Osteoblast (primary cell): ENCODE data around the gene NELFB. TPM values are rescaled to one million over a fixed set of nuclear protein-coding genes. Genes with fewer than 3 reads are reported as not detected.

Experiments
- DNase-seq: peaks from one replicate; pipeline ENCODE4 v3.0.0; 2011; ENCODE audit warnings: low spot score, mixed read lengths; ENCODE audit not compliant: insufficient read length; ENCODE audit errors: missing footprints
- H2AFZ ChIP-seq: 2 replicates; pipeline ENCODE4 v1.6.0; 2011; ENCODE audit warnings: mild to moderate bottlenecking, low read length
- H3K27ac ChIP-seq: 2 replicates; pipeline ENCODE4 v1.5.1; 2011; ENCODE audit warnings: mild to moderate bottlenecking, low read depth, low read length, moderate library complexity
- H3K27me3 ChIP-seq: 2 replicates; pipeline ENCODE4 v1.6.0; 2012; ENCODE audit warnings: mild to moderate bottlenecking, control low read depth, inconsistent platforms, low read length, moderate library complexity; ENCODE audit not compliant: insufficient read depth
- H3K36me3 ChIP-seq: 2 replicates; pipeline ENCODE4 v1.5.1; 2011; ENCODE audit warnings: mild to moderate bottlenecking, low read length, control low read depth, moderate library complexity; ENCODE audit not compliant: insufficient read depth
- H3K4me1 ChIP-seq: 2 replicates; pipeline ENCODE4 v1.5.1; 2011; ENCODE audit warnings: mild to moderate bottlenecking, low read length, control low read depth, moderate library complexity; ENCODE audit not compliant: insufficient read depth
- H3K4me2 ChIP-seq: 2 replicates; pipeline ENCODE4 v1.6.0; 2011; ENCODE audit warnings: mild to moderate bottlenecking, low read length; ENCODE audit not compliant: insufficient read depth
- H3K4me3 ChIP-seq: fragments of 200-600 bp; sonication (generic); 3 replicates; pipeline ENCODE4 v1.5.1; 2012; ENCODE audit warnings: mild to moderate bottlenecking, low read length, inconsistent platforms; ENCODE audit not compliant: insufficient read depth
- H3K79me2 ChIP-seq: 2 replicates; pipeline ENCODE4 v1.6.0; 2012; ENCODE audit warnings: mild to moderate bottlenecking, low read length, control low read depth, inconsistent platforms; ENCODE audit not compliant: insufficient read depth
- H3K9me3 ChIP-seq: 2 replicates; pipeline ENCODE4 v1.5.1; 2011; ENCODE audit warnings: low read depth, low read length, control low read depth
- H4K20me1 ChIP-seq: 2 replicates; pipeline ENCODE4 v1.6.0; 2012; ENCODE audit warnings: mild to moderate bottlenecking, low read length, control low read depth; ENCODE audit not compliant: insufficient read depth
- total RNA-seq: library from RNA; depleted of rRNA; stranded (reverse); fragments of >200 nt; gene quantifications from 2 replicates; pipeline ENCODE4 v1.2.3, GENCODE V29; 2012
- TF ChIP-seq, protein P1 (sequence below): IDR thresholded peaks from 2 replicates; pipeline ENCODE4 v1.5.1; 2011; ENCODE audit warnings: mild to moderate bottlenecking, low read depth, low read length, moderate library complexity; ENCODE audit errors: extremely low read depth

The NELFB gene
- total RNA-seq, 1 donor, result 47.4 TPM

GRCh38 chr9:137224830-137225694, 30.1 kb upstream of the NELFB start, which contains the start of gene CYSRT1:
CYSRT1 (plus strand) TSS chr9:137225174; CDS start chr9:137225622, 448 bp downstream.
- Histone ChIP-seq H3K4me3 (peak within 1 kb of the TSS; percentile 90), H3K79me2 (no peaks in the 10 kb centered on the region), H3K36me3 (no peaks in the 10 kb centered on the region), H3K4me2 (peak within 1 kb of the TSS; percentile 87), H4K20me1 (no peaks in the 10 kb centered on the region), H2AFZ (peak within 1 kb of the TSS; percentile 91), H3K27ac (peak within 1 kb of the TSS; percentile 86), H3K4me1 (peaks cover 9% of the 10 kb centered on the region), H3K9me3 (no peaks in the 10 kb centered on the region), H3K27me3 (no peaks in the 10 kb centered on the region)
- TF ChIP-seq, protein P1, sequence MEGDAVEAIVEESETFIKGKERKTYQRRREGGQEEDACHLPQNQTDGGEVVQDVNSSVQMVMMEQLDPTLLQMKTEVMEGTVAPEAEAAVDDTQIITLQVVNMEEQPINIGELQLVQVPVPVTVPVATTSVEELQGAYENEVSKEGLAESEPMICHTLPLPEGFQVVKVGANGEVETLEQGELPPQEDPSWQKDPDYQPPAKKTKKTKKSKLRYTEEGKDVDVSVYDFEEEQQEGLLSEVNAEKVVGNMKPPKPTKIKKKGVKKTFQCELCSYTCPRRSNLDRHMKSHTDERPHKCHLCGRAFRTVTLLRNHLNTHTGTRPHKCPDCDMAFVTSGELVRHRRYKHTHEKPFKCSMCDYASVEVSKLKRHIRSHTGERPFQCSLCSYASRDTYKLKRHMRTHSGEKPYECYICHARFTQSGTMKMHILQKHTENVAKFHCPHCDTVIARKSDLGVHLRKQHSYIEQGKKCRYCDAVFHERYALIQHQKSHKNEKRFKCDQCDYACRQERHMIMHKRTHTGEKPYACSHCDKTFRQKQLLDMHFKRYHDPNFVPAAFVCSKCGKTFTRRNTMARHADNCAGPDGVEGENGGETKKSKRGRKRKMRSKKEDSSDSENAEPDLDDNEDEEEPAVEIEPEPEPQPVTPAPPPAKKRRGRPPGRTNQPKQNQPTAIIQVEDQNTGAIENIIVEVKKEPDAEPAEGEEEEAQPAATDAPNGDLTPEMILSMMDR, result no peak
- no peak for DNase-seq

DNA sequence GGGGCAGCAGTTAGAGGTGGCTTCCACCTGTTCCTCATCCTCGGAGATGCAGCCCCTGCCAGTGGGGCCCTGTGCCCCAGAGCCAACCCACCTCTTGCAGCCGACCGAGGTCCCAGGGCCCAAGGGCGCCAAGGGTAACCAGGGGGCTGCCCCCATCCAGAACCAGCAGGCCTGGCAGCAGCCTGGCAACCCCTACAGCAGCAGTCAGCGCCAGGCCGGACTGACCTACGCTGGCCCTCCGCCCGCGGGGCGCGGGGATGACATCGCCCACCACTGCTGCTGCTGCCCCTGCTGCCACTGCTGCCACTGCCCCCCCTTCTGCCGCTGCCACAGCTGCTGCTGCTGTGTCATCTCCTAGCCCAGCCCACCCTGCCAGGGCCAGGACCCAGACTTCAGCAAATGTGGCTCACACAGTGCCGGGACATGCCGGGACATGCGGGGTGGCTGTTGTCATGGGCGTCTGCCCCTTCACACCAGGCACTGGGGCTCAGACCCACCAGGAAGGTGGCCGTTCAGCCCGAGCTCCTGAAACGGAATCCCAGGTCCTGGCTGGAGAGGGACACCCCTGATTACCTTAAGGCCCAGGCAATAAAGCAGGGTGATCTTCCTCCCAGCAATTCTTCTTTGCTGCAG, 29.3 kb upstream of the NELFB start:
- H3K9me3 ChIP-seq, result no peaks in the 10 kb centered on the region

DNA sequence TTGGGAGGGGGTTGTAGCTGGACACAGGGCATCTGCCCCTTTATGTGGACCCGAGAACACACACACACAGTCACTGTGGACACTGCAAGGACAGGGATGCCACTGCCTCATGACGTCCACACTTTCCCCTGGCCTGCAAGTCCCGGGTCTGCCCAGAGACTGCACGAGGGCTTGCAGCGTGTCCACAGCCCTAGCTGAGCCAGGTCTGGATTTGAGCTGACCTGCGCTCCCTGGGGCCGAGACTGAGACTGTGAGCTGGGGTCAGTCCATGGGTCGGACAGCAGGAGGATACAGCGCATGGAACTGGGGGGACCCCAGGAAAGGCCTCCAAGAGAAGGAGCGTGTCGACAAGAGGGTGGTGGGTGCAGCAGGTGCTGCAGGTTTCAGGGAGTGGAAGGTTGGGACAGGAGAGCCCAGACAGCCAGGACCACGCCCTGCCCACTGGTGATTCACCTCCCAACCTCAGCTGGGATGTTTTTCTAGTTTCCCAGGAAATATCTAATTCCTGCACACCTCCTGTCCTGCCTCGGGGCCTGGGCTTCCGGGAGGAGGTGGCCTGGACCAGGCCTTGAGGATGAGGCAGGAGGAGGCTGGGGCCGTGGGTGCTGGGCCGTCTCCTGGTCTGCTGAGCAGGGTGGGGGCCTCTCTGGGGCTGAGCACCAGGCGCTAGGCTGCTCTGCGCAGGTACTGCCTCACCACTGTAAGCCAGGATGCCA, 28.6 kb upstream of the NELFB start:
- Histone ChIP-seq H3K4me3 (no peak overlapping the region), H2AFZ (no peak overlapping the region), H3K4me1 (peaks cover 9% of the 10 kb centered on the region), H3K27ac (no peak overlapping the region), H3K79me2 (no peaks in the 10 kb centered on the region), H3K27me3 (no peaks in the 10 kb centered on the region), H3K4me2 (no peak overlapping the region), H3K9me3 (no peaks in the 10 kb centered on the region), H3K36me3 (no peaks in the 10 kb centered on the region), H4K20me1 (no peaks in the 10 kb centered on the region)
- TF ChIP-seq, protein P1, result no peak
- no peak for DNase-seq

More for the DNA sequence above, 29.3 kb upstream of the NELFB start:
- no peak for DNase-seq
- Histone ChIP-seq H2AFZ (no peak overlapping the region), H3K27me3 (no peaks in the 10 kb centered on the region), H3K79me2 (no peaks in the 10 kb centered on the region), H3K27ac (no peak overlapping the region), H3K4me1 (peaks cover 9% of the 10 kb centered on the region), H3K4me2 (no peak overlapping the region), H3K4me3 (no peak overlapping the region), H4K20me1 (no peaks in the 10 kb centered on the region), H3K36me3 (no peaks in the 10 kb centered on the region)
- TF ChIP-seq, protein P1, result no peak
